Measurements from ENCODE around the gene SEC23A. TPM values are rescaled to one million over a fixed set of nuclear protein-coding genes. Genes with fewer than 3 reads are reported as not detected.
"Not testable (repeated sequence)": the region's sequence is repeated elsewhere in the genome, so short reads cannot be mapped to it uniquely, and the experiment has no call there.

SEC23A gene
- total and polyA plus RNA-seq, 4 donors = 36.5 to 169 (median 52.1) TPM

- not testable (repeated sequence) for H3K4me3 ChIP-seq (ENCODE audit: low read depth in 1 of 3, low read length in 3 of 3); H3K27me3 ChIP-seq (ENCODE audit: control insufficient read depth in 4 of 4, insufficient read depth in 4 of 4, low read length in 3 of 4); H3K27ac ChIP-seq (ENCODE audit: low read depth in 1 of 2, low read length in 2 of 2); DNase-seq (ENCODE audit: low spot score); H3K9ac ChIP-seq (ENCODE audit: low read depth in 1 of 2, low read length in 2 of 2); H3K36me3 ChIP-seq (ENCODE audit: control insufficient read depth in 4 of 4, insufficient read depth in 3 of 4, low read depth in 1 of 4, low read length in 3 of 4); H3K9me3 ChIP-seq (ENCODE audit: control insufficient read depth in 4 of 4, low read length in 3 of 4)
- peaks cover 1 to 18% (median 8%) of the 10 kb centered on the region in 4 donors for H3K4me1 ChIP-seq (ENCODE audit: control insufficient read depth in 4 of 4, insufficient read depth in 4 of 4, low read length in 3 of 4)
- 74% methylated on average over 32 of the region's 33 CpGs for WGBS
Measured at GRCh38 chr14:39017096-39018016, 85.7 kb downstream of the SEC23A start.

- Histone ChIP-seq H3K9ac (ENCODE audit: low read depth in 1 of 2, low read length in 2 of 2) (no peak overlapping the region), H3K4me1 (ENCODE audit: control insufficient read depth in 4 of 4, insufficient read depth in 4 of 4, low read length in 3 of 4) (peaks cover 1 to 18% (median 8%) of the 10 kb centered on the region in 4 donors), H3K36me3 (ENCODE audit: control insufficient read depth in 4 of 4, insufficient read depth in 3 of 4, low read depth in 1 of 4, low read length in 3 of 4) (no peaks in the 10 kb centered on the region), H3K27me3 (ENCODE audit: control insufficient read depth in 4 of 4, insufficient read depth in 4 of 4, low read length in 3 of 4) (no peaks in the 10 kb centered on the region), H3K4me3 (ENCODE audit: low read depth in 1 of 3, low read length in 3 of 3) (no peak overlapping the region), H3K9me3 (ENCODE audit: control insufficient read depth in 4 of 4, low read length in 3 of 4) (no peaks in the 10 kb centered on the region), H3K27ac (ENCODE audit: low read depth in 1 of 2, low read length in 2 of 2) (no peak overlapping the region)
- DNase-seq (ENCODE audit: low spot score) = no peak
- WGBS = 76% methylated on average over 4 of the region's 4 CpGs
- TF ChIP-seq MAX (IDR thresholded peaks at IDR 0.05) (no peak), GABPA (IDR thresholded peaks at IDR 0.05 in 1 of 2, conservative IDR thresholded peaks at IDR 0.05 in 1 of 2) (no peak), FOXA2 (IDR thresholded peaks at IDR 0.05) (no peak), EGR1 (IDR thresholded peaks at IDR 0.05; ENCODE audit: low read depth in 2 of 2) (no peak), JUND (IDR thresholded peaks at IDR 0.05) (no peak), HNF4A (conservative IDR thresholded peaks at IDR 0.05) (no peak), RAD21 (IDR thresholded peaks at IDR 0.05) (no peak), HNF4G (IDR thresholded peaks at IDR 0.05) (no peak), ATF3 (IDR thresholded peaks at IDR 0.05) (no peak), TAF1 (conservative IDR thresholded peaks at IDR 0.05) (no peak), FOXA1 (IDR thresholded peaks at IDR 0.05) (no peak), NR2F2 (IDR thresholded peaks at IDR 0.05) (no peak), REST (IDR thresholded peaks at IDR 0.05) (no peak)
Measured at GRCh38 chr14:39016733-39017095, 86.3 kb downstream of the SEC23A start.

- TF ChIP-seq SP1 (IDR thresholded peaks at IDR 0.05) (peak; percentile 36), HNF4A (conservative IDR thresholded peaks at IDR 0.05) (peak in 1 of 2 donors; percentile 38), CTCF (IDR thresholded peaks at IDR 0.05; ENCODE audit: low read depth, low read length, missing input control) (no peak), YY1 (IDR thresholded peaks at IDR 0.05) (peak; percentile 67), RAD21 (IDR thresholded peaks at IDR 0.05) (peak in 1 of 2 donors; percentile 13)
- WGBS = 68% methylated on average over 3 of the region's 3 CpGs
- Histone ChIP-seq H3K4me3 (ENCODE audit: low read depth in 1 of 3, low read length in 3 of 3) (no peak overlapping the region), H3K4me1 (ENCODE audit: control insufficient read depth in 4 of 4, insufficient read depth in 4 of 4, low read length in 3 of 4) (peaks cover 1 to 18% (median 8%) of the 10 kb centered on the region in 4 donors), H3K27ac (ENCODE audit: low read depth in 1 of 2, low read length in 2 of 2) (no peak overlapping the region), H3K9ac (ENCODE audit: low read depth in 1 of 2, low read length in 2 of 2) (no peak overlapping the region), H3K36me3 (ENCODE audit: control insufficient read depth in 4 of 4, insufficient read depth in 3 of 4, low read depth in 1 of 4, low read length in 3 of 4) (no peaks in the 10 kb centered on the region), H3K27me3 (ENCODE audit: control insufficient read depth in 4 of 4, insufficient read depth in 4 of 4, low read length in 3 of 4) (no peaks in the 10 kb centered on the region), H3K9me3 (ENCODE audit: control insufficient read depth in 4 of 4, low read length in 3 of 4) (no peaks in the 10 kb centered on the region)
- no peak for DNase-seq (ENCODE audit: low spot score)
Measured at GRCh38 chr14:39015964-39016577, 87.0 kb downstream of the SEC23A start.

All from liver (tissue), 9 donors.